K562 (cell line): ENCODE measurements around the gene PCED1B.

Experiments
- ATF2 ChIP-seq: sonication (generic); formaldehyde crosslinking; IDR thresholded peaks from 2 replicates; pipeline ENCODE4 v1.8.1; 2022; ENCODE audit warnings: missing genetic modification reagents
- MAFG ChIP-seq: fragments of 450-650 bp; conservative IDR thresholded peaks from 2 replicates; pipeline ENCODE4 v1.6.1; 2016; ENCODE audit warnings: missing genetic modification characterization, missing compliant biosample characterization

- no peak for TF ChIP-seq ATF2 (CRISPR knock-in tag)
- no peak for TF ChIP-seq MAFG (tag)
Observed at GRCh38 chr12:47223031-47223847, 143.8 kb downstream of the PCED1B start.
